ENCODE measurements around the gene WBP1L.
"Not testable (repeated sequence)": the region's sequence is repeated elsewhere in the genome, so short reads cannot be mapped to it uniquely, and the experiment has no call there.

Gene WBP1L

DNA sequence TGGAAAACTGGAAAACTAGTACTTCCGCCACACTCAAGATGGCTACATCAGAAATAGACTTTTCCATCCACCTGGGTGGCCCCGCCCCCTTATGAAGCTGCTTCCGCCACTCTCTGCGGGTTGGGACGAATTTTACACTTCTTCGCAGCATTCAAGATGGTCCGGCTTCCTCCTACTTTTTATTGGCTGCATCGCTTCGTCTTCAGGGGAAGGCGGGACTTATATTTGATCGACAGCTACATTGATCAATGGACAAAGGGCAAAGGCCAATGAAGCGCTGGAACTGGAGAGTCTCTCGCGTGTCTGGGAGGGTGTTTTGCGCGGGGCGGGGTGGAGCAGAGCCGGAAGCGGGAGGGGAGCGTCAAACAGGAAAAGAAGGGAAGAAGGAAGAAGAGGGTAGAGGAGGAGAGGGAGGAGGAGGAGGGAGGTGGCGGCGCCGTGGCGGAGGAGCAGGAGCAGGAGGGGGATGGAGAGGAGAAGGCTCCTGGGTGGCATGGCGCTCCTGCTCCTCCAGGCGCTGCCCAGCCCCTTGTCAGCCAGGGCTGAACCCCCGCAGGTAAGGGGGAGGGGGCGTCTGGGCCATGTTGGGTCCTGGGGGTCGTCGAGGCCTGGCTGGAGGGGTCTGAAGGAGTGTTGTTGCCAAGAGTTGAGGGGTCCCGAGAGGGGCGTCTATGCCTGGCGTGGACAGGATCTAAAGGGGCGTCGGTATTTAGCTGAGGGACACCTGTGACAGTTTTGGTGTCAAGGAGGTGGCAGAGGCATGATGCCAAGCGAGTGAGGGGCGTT, at the start of gene WBP1L:
Gene WBP1L (plus strand): TSS at position 361 of the 786 bp plus-strand sequence. CDS start 106 bp downstream, at position 467.
- DNase-seq = peak; percentile 99

GRCh38 chr10:102695401-102695800, 48.3 kb upstream of the WBP1L start:
- DNase-seq = not testable (repeated sequence)

GRCh38 chr10:102696736-102697135, 47.0 kb upstream of the WBP1L start:
- no peak for DNase-seq

DNA sequence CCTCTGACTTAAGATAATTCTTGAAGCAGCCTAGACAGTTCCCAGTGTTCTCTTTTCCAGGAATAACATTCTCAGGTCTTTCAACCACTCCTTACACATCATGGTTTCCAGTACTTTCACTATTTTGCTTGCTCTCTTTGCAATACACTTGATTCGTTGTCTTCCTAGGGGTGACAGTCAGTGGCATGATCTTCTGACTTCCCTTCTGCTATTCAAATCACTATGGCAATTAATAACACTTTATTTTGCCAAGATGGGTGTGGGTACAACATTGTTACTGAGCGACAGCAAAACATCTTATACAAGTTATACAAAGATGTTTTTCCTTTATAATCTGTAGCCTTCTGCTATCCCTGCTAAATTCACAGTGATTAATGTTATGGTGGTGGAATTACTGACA, 44.9 kb upstream of the WBP1L start:
- no peak for DNase-seq

- no peak for DNase-seq
These were observed 42.5 kb upstream of the WBP1L start for GRCh38 chr10:102701272-102701671.

DNA sequence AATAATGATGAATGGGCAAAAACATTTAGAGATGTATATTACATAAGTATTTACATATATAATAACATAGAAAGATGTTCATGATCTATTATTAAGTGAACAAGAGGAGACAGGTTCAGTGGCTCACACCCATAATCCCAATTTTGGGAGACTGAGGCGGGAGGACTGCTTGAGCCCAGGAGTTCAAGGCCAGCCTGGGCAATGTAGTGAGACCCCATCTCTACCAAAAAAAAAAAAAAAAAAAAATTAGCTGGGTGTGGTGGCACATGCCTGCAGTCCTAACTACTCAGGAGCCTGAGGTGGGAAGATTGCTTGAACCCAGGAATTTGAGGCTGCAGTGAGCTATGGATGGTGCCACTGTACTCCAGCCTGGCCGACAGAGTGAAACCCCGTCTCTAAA, 42.0 kb upstream of the WBP1L start:
- DNase-seq = no peak

DNA sequence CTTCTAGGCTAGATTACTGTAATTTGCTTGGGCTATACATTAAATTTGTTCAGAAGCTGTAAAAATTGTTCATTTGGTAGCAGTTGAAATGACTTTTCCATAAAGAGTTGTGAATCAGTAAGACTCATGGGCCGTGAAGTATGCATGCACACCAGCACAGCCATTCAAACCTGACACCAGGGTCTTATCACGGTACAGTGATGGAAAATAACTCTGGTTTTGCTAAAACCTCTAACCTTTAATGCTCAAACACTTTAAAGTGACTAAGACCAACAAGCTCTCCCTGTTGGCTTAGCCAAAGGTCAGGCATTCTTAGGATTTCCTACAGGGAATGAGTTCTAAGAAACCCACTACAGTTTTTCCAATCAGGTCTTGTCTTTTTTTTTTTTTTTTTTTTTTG, 41.0 kb upstream of the WBP1L start:
- no peak for DNase-seq

- DNase-seq = no peak
These were observed 38.8 kb upstream of the WBP1L start for GRCh38 chr10:102704915-102705314.

GRCh38 chr10:102705531-102705930, 38.2 kb upstream of the WBP1L start:
- DNase-seq = no peak

DNA sequence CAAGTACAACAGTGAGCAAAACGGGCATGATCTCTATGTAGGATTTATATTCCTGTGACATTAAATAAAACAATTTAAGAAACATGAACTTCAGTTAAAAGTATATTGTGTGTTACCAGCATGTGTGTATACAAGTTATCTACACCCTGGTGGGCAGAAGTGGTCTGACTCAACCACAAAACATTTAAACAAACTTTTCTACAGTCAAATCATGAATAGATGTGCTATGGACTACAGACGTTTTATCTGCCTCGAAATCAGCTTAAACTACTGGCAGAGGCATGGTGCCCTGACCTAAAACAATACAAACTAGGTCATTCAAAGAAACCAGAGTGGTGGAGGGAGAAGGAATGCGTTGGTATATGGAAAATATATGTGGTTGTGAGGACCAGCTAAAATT, 33.1 kb upstream of the WBP1L start:
- no peak for DNase-seq

DNA sequence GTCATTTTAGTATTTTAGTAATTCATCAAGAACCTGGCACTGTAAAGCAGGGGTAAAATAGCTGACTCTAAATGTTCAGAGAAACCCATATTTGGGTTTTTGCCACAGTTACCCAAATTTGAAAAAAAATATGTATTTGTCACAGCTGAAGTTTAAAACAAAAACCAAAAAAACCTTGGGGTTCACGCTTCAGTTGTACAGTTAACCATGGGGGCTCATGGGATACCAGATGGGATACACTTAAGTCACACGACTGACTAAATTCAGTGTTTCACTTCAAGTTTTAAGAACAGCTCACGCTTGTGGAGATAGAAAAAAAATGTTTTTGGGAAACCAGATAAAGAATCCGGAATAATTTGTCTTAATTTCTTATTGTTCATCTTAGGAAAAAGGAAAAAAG, 31.7 kb upstream of the WBP1L start:
- no peak for DNase-seq

DNA sequence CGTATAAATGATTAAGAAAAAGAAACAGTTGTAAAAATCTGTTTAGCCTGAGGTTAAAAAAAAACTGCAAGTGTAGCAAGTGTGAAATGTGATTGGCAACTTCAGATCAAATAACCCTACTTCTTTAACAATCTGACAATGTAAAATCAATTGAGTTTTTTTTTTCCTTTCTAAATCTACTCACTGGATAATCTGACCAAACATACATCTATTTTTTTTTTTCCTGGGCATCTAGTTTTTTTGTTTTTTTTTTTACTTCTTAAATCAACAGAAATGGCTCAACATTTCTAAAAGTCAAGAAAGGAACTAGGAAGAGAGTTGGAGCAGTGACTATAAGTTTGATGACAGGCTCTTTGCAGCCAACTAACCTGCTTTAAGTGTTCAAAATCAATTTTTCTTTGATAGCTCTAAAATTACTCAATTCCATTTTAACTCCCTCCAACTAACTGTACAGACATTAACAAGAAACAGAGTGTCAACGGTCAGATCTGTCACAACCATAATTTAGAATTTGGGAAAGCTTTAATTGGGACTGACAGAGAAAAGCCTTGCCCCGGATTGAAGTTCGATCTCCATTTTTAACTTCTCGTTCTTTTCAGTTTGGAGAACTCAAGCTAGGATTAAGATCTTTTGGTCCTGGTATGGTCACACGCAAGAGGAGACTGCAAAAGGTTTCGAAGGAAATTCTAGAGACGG, 30.8 kb upstream of the WBP1L start:
- no peak for DNase-seq

- no peak for DNase-seq
These were observed 30.3 kb upstream of the WBP1L start for GRCh38 chr10:102713539-102713813.

DNA sequence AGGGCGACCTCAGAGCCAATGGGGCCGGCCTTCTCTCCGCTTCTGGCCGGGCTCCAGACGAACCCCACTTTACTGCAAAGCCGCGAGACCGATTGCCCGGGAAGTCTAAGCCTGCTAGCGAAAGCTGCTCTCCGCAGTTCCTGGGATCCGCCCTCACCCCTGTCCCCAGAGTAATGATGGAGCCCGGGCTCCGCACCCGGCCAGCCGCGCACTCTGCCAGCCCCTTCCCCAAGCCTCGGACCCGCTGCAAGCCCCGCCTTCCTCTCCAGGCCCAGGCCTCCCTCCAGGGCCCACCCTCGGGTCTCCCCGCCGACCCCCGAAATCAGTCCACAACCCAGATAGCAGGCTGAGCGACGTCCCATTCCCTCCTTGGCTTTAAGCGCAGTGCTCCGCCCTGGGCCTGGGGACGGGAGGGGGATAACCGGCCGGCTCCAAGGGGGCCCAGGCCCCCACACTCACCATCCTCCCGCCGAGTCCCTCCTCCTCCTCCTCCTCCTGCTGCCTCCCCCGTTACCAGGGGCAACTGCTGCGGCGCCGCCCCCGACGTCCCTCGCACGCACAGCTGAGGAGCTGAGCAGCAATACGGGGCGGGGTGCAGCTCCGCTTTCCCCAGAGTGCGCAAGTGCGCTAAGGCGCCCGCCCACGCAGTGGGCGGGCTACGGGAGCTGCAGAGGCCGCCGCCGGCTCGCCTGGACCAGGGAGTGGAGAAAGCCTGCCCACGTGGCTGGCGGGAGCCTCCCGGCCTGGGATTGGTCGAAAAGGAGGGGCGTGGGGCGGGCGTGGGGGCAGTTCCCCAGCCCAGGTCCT, 29.7 kb upstream of the WBP1L start, which contains the start of gene ARL3:
Gene ARL3 (minus strand): TSS at position 584 of the 807 bp plus-strand sequence. CDS start 122 bp downstream, at position 462.
- peak; percentile 99 for DNase-seq

DNA sequence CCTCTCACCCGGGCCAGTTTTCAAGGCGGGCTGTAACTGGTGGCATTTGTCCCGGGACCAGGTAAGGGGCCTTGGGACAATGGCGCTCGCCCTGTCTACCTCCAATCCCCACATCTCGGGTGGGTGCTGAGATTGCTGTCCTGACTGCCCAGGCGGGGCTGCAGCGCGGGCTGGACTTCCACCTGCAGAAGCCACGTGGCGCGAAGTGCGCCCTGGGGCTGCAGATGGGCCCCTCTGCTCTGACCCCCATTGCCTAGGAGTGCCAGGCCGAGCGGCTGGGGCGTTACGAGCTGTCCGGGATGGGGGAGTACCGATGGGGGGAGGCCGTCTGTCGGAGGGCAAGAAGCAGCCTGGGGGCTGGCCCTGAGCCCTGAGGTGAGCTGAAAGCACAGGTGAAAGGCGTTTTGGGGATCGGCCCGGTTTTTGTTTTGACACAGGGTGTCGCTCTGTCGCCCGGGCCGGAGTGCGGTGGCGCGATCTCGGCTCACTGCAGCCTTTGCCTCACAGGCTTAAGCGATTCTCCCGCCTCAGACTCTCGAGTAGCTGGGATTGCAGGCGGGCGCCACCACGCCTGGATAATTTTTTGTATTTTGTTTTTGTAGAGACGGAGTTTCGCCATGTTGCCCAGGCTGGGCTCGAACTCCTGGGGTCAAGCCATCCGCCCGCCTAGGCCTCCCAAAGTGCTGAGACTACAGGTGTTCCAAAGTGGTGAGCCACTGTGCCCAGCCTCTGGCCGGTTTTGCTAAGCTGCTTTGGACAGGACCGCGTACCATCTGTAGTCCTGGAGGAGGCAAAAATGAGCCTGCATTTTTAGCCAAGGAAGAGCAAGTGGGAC, 28.9 kb upstream of the WBP1L start, which contains the start of gene SFXN2:
Gene SFXN2 (plus strand): TSS at position 16 of the 835 bp plus-strand sequence. CDS start 12,001 bp downstream, outside the sequence.
- DNase-seq = no peak

GRCh38 chr10:102715880-102716279, 27.9 kb upstream of the WBP1L start:
- no peak for DNase-seq

DNA sequence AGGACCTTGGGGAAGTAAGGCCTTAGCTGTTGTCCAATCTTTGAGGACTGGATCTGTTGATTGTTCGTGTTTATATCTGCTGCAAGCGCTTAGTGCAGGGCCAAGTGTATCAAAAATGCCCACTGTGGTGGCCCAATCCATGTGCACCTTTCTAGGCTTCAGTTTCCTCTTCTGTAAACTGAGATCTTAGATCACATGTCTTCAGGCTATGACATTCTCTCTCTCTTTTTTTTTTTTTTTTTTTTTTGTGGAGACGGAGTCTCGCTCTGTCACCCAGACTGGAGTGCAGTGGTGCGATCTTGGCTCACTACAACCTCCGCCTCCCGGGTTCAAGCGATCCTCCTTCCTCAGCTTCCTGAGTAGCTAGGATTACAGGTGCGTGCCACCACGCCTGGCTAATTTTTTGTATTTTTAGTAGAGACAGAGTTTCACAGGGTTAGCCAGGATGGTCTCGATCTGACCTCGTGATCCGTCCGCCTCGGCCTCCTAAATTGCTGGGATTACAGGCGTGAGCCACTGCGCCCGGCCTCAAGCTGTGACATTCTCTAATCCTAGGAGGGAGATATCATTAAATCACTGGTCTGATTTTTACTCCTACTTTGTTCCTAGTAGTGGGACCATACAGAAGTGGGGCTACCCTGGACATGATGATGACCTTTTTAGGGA, 26.7 kb upstream of the WBP1L start:
- not testable (repeated sequence) for DNase-seq

- DNase-seq = no peak
These were observed 25.5 kb upstream of the WBP1L start for GRCh38 chr10:102718220-102718619.

GRCh38 chr10:102720337-102720736, 23.4 kb upstream of the WBP1L start:
- DNase-seq = no peak

- no peak for DNase-seq
These were observed 22.9 kb upstream of the WBP1L start for GRCh38 chr10:102720775-102721301.

DNA sequence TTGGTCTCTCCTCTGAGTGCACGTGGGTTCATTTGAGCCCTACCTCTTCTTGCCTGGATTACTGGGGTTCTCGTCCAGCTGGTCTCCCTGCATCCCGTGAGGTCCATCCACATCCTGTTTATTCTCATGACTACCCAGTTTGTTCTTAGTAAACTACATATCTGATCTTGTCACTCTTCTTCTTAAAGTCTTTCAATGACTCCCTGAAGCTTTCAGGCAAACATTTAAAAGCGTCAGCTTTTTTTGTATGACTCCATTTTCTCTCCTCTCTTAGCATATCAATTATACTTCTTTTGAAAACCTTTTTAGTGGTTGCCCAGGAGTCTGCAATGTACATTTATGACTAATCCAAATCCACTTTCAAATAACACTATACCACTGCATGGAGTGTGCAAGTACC, 21.8 kb upstream of the WBP1L start:
- DNase-seq = no peak

- no peak for DNase-seq
These were observed 19.8 kb upstream of the WBP1L start for GRCh38 chr10:102723989-102724388.

Data from midbrain (tissue), 1 donor.